ENCODE measurements around the gene ITGBL1.

Gene ITGBL1

DNA sequence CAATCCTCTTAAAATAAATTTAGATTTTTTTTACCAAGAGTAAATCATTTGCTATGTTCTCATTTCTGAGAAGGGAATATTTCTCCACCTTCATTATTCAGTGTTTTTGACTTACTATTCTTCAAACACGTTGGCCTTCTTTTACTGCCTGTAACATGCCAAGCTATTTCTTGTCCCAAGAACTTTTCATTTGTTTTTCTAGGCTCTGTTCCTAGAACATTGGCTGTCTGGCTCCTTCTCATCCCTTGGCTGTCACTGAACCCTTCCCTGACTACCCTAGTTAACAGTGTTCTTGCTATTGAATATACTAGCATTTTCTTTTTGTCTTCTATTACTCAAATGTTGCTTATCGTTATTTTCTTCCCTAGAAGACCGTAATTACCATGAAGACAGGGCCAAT, 248.1 kb downstream of the ITGBL1 start:
- H3K4me3 ChIP-seq (ENCODE audit: insufficient read depth, low read length, poor library complexity, severe bottlenecking): no peak overlapping the region
- no peak overlapping the region for H3K27ac ChIP-seq (ENCODE audit: low read depth, low read length)
- no peaks in the 10 kb centered on the region for H4K20me1 ChIP-seq (ENCODE audit: low read depth, low read length)
- H3K36me3 ChIP-seq (ENCODE audit: low read length): no peaks in the 10 kb centered on the region
- no peak for TF ChIP-seq EZH2phosphoT487 (conservative IDR thresholded peaks at IDR 0.05; ENCODE audit: low read length)
- TF ChIP-seq, protein P1, sequence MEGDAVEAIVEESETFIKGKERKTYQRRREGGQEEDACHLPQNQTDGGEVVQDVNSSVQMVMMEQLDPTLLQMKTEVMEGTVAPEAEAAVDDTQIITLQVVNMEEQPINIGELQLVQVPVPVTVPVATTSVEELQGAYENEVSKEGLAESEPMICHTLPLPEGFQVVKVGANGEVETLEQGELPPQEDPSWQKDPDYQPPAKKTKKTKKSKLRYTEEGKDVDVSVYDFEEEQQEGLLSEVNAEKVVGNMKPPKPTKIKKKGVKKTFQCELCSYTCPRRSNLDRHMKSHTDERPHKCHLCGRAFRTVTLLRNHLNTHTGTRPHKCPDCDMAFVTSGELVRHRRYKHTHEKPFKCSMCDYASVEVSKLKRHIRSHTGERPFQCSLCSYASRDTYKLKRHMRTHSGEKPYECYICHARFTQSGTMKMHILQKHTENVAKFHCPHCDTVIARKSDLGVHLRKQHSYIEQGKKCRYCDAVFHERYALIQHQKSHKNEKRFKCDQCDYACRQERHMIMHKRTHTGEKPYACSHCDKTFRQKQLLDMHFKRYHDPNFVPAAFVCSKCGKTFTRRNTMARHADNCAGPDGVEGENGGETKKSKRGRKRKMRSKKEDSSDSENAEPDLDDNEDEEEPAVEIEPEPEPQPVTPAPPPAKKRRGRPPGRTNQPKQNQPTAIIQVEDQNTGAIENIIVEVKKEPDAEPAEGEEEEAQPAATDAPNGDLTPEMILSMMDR (IDR thresholded peaks at IDR 0.05; ENCODE audit: insufficient read depth, low read length, poor library complexity, severe bottlenecking): no peak
- no peaks in the 10 kb centered on the region for H3K79me2 ChIP-seq (ENCODE audit: insufficient read depth, low read length)
- H3K27me3 ChIP-seq (ENCODE audit: low read length): no peaks in the 10 kb centered on the region
- H3K9ac ChIP-seq (ENCODE audit: low read length): no peak overlapping the region
- no peaks in the 10 kb centered on the region for H3F3A ChIP-seq (ENCODE audit: insufficient read depth)
- H3K9me3 ChIP-seq (ENCODE audit: insufficient read depth, low read length): no peaks in the 10 kb centered on the region
- H3K4me2 ChIP-seq (ENCODE audit: low read depth, low read length, poor library complexity, severe bottlenecking): no peak overlapping the region
- H2AFZ ChIP-seq (ENCODE audit: low read depth, low read length, severe bottlenecking): no peak overlapping the region
- H3K9me2 ChIP-seq (replicated peaks; ENCODE audit: insufficient read depth, low read length): no peaks in the 10 kb centered on the region

DNA sequence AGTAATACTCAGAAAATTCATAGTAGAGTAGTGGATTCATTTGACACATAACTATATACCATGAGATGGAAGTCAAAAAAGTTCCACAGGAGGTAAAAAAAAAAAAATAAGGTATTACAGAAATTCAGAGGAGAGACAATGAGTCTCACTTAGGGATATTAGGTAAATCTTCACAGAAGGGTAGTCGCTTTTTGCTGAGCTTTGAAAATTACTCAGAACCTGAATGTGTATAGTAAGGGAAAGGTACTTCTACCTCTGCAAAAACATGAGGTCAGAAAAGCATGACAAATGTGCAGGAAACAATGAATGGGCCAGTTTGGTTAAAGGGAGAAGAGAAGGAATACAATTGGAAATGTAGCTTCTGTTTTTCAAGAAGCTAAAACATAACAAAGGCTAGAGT, 250.6 kb downstream of the ITGBL1 start:
- H2AFZ ChIP-seq (ENCODE audit: low read depth, low read length, severe bottlenecking): no peak overlapping the region
- H3K9me3 ChIP-seq (ENCODE audit: insufficient read depth, low read length): no peaks in the 10 kb centered on the region
- TF ChIP-seq, protein P1 (IDR thresholded peaks at IDR 0.05; ENCODE audit: insufficient read depth, low read length, poor library complexity, severe bottlenecking): no peak
- no peak for TF ChIP-seq EZH2phosphoT487 (conservative IDR thresholded peaks at IDR 0.05; ENCODE audit: low read length)
- H3K9me2 ChIP-seq (replicated peaks; ENCODE audit: insufficient read depth, low read length): no peaks in the 10 kb centered on the region
- H3K4me2 ChIP-seq (ENCODE audit: low read depth, low read length, poor library complexity, severe bottlenecking): no peak overlapping the region
- H4K20me1 ChIP-seq (ENCODE audit: low read depth, low read length): no peaks in the 10 kb centered on the region
- H3K27me3 ChIP-seq (ENCODE audit: low read length): no peaks in the 10 kb centered on the region
- H3F3A ChIP-seq (ENCODE audit: insufficient read depth): no peaks in the 10 kb centered on the region
- H3K79me2 ChIP-seq (ENCODE audit: insufficient read depth, low read length): no peaks in the 10 kb centered on the region
- no peak overlapping the region for H3K4me3 ChIP-seq (ENCODE audit: insufficient read depth, low read length, poor library complexity, severe bottlenecking)
- no peaks in the 10 kb centered on the region for H3K36me3 ChIP-seq (ENCODE audit: low read length)
- H3K9ac ChIP-seq (ENCODE audit: low read length): no peak overlapping the region
- no peak overlapping the region for H3K27ac ChIP-seq (ENCODE audit: low read depth, low read length)

DNA sequence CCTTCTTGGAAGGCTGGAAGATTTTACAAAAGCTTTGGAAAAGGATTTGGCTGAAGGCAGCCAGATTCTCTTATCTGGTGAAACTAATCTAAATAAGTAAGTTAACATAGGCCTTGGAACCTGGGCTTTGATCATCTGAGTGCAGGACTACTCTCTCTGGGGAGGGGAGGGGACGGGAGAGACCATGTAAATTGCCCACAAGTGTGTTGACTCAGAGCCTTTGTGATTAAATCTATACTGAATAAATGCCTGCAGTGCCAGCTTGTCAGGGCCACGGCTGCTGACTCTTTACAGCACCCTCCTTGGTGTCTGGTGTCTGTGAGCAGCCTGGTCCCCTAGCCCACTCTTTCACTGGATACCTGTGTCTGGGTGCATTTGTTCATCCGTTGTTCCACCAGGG, 251.4 kb downstream of the ITGBL1 start:
- no peaks in the 10 kb centered on the region for H3K9me2 ChIP-seq (replicated peaks; ENCODE audit: insufficient read depth, low read length)
- H3K27ac ChIP-seq (ENCODE audit: low read depth, low read length): no peak overlapping the region
- H3K9me3 ChIP-seq (ENCODE audit: insufficient read depth, low read length): no peaks in the 10 kb centered on the region
- no peaks in the 10 kb centered on the region for H3F3A ChIP-seq (ENCODE audit: insufficient read depth)
- H3K36me3 ChIP-seq (ENCODE audit: low read length): no peaks in the 10 kb centered on the region
- H3K4me3 ChIP-seq (ENCODE audit: insufficient read depth, low read length, poor library complexity, severe bottlenecking): no peak overlapping the region
- no peak overlapping the region for H3K4me2 ChIP-seq (ENCODE audit: low read depth, low read length, poor library complexity, severe bottlenecking)
- no peak overlapping the region for H2AFZ ChIP-seq (ENCODE audit: low read depth, low read length, severe bottlenecking)
- H3K9ac ChIP-seq (ENCODE audit: low read length): no peak overlapping the region
- H3K79me2 ChIP-seq (ENCODE audit: insufficient read depth, low read length): no peaks in the 10 kb centered on the region
- TF ChIP-seq, protein P1 (IDR thresholded peaks at IDR 0.05; ENCODE audit: insufficient read depth, low read length, poor library complexity, severe bottlenecking): no peak
- no peak for TF ChIP-seq EZH2phosphoT487 (conservative IDR thresholded peaks at IDR 0.05; ENCODE audit: low read length)
- H3K27me3 ChIP-seq (ENCODE audit: low read length): no peaks in the 10 kb centered on the region
- H4K20me1 ChIP-seq (ENCODE audit: low read depth, low read length): no peaks in the 10 kb centered on the region
